ENCODE results near the gene SLC9A5.

SLC9A5 gene

DNA sequence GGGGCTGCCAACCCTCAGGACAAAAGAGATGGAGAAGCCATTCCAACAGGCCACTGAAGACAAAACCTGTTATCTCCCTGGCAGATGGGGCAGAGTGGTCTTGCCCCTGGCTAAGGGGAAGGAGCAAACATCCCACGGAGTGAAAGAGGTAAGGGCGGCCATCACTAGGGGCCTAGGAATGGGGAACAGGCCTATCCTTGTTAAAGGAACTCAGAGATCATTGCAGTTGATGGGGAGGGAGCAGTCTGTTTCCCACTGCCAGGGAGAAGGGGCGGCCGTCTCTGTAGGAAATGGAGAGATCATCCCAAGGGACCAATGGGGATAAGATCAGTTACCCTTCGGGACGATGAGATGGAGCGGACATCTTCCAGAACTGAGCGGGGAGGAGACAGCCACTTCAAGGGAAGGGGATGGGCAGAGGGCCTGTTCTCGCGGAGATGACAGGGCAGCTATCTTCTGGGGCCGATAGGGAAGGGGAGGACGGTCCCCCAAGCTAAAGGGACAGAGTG, 22.4 kb upstream of the SLC9A5 start:
- no peak overlapping the region for H3K9ac ChIP-seq (ENCODE audit: low read depth, low read length)
- H3K27me3 ChIP-seq (ENCODE audit: control insufficient read depth, insufficient read depth, low read length): no peaks in the 10 kb centered on the region
- peaks cover 36% of the 10 kb centered on the region for H3K36me3 ChIP-seq (ENCODE audit: control insufficient read depth, insufficient read depth, low read length)
- peaks cover 4% of the 10 kb centered on the region for H3K4me1 ChIP-seq (ENCODE audit: control insufficient read depth, insufficient read depth, low read length)
- H3K4me3 ChIP-seq (ENCODE audit: low read depth, low read length): peak overlapping the region; percentile 99
- H3K9me3 ChIP-seq (ENCODE audit: control insufficient read depth, insufficient read depth, low read length): no peaks in the 10 kb centered on the region

DNA sequence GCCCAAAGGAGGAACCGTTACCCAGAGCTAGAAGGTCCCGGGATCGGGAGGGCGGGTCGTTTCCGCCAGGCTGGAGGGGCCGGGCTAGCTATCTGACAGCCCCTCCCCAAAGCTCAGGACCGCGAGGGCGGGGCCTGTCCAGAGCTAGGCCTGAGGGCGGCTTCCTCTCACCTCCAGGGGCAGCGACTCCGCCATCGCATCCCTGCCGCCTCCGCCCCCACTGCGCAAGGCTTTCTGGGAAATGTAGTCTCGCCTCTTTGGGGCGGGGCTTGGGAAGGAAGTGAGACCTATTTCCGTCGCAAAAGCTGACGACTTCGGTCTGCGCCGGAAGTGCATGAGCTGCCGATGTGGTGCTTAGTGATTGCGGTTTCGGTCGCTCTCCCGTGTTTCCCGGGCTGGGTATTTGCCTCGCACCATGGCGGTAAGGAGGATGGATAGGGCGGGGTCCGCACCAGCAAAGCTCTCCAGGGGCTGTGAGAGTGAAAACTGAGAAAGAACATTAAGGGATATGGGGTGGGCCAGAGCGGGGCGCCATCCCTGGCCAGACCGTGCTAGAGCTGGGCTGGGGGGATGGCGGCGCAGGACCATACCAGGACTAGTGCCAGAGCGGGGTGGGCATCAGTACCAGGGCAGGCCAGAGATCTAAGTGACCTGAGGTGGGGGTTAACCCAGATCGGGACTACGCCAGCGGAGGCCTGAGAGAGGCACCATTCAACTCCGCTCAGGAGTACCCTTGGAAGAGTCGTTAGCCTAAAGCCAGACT, 21.8 kb upstream of the SLC9A5 start, which contains the start of gene TMEM208:
TMEM208 (plus strand) TSS at position 327 of the 763 bp plus-strand sequence; CDS start at position 416, 89 bp downstream.
- peaks cover 4% of the 10 kb centered on the region for H3K4me1 ChIP-seq (ENCODE audit: control insufficient read depth, insufficient read depth, low read length)
- peak within 1 kb of the TSS; percentile 99 for H3K4me3 ChIP-seq (ENCODE audit: low read depth, low read length)
- H3K9me3 ChIP-seq (ENCODE audit: control insufficient read depth, insufficient read depth, low read length): no peaks in the 10 kb centered on the region
- peak within 1 kb of the TSS; percentile 94 for H3K9ac ChIP-seq (ENCODE audit: low read depth, low read length)
- H3K36me3 ChIP-seq (ENCODE audit: control insufficient read depth, insufficient read depth, low read length): peaks cover 40% of the 10 kb centered on the region
- no peaks in the 10 kb centered on the region for H3K27me3 ChIP-seq (ENCODE audit: control insufficient read depth, insufficient read depth, low read length)

DNA sequence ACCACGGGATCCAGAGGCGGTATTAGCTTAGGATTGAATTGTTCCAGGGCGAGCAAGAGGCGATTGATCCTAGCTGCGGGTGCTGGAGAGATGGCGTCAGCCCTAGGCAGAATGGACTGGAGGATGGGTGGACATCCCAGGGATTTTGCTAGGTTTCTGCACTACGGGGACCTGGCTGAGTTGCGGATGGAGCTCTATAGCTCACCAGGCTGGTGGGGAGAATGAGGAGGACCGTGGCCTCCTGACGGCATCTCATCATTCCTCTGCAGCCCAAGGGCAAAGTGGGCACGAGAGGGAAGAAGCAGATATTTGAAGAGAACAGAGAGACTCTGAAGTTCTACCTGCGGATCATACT, 21.2 kb upstream of the SLC9A5 start:
- Histone ChIP-seq H3K9me3 (ENCODE audit: control insufficient read depth, insufficient read depth, low read length) (no peaks in the 10 kb centered on the region), H3K4me3 (ENCODE audit: low read depth, low read length) (peak overlapping the region; percentile 99), H3K36me3 (ENCODE audit: control insufficient read depth, insufficient read depth, low read length) (peaks cover 40% of the 10 kb centered on the region), H3K9ac (ENCODE audit: low read depth, low read length) (peak overlapping the region; percentile 94), H3K27me3 (ENCODE audit: control insufficient read depth, insufficient read depth, low read length) (no peaks in the 10 kb centered on the region), H3K4me1 (ENCODE audit: control insufficient read depth, insufficient read depth, low read length) (peaks cover 4% of the 10 kb centered on the region)

DNA sequence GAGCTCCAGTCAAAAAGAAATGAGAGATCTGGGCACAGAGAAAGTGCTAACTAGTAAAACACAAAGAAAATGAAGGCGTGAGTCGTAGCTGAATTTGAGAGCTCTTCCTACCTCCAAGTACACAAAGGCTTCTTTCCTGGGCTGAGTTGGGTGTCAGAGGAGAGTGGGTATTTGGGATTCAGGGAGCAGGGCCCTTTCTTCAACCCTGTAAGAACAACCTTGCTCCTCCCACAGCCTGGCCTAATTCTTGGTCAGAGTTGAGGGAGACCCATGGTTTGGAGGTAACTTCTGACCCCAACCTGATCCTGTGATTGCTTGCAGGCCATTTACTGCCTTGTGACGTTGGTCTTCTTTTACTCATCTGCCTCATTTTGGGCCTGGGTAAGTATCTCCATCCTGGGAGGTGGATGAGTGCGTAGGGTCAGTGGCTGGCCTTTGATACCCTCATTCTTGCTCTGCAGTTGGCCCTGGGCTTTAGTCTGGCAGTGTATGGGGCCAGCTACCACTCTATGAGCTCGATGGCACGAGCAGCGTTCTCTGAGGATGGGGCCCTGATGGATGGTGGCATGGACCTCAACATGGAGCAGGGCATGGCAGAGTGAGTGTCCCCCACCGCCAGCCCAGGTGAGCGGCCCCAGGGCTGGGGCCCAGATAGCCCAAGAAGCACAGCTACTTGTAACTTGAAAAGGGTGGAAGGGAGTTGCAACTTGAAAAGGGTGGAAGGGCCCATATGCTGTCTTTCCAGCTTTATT, 20.6 kb upstream of the SLC9A5 start:
- Histone ChIP-seq H3K9ac (ENCODE audit: low read depth, low read length) (peak overlapping the region; percentile 94), H3K4me3 (ENCODE audit: low read depth, low read length) (peak overlapping the region; percentile 99), H3K27me3 (ENCODE audit: control insufficient read depth, insufficient read depth, low read length) (no peaks in the 10 kb centered on the region), H3K36me3 (ENCODE audit: control insufficient read depth, insufficient read depth, low read length) (peaks cover 41% of the 10 kb centered on the region), H3K9me3 (ENCODE audit: control insufficient read depth, insufficient read depth, low read length) (no peaks in the 10 kb centered on the region), H3K4me1 (ENCODE audit: control insufficient read depth, insufficient read depth, low read length) (peaks cover 4% of the 10 kb centered on the region)

DNA sequence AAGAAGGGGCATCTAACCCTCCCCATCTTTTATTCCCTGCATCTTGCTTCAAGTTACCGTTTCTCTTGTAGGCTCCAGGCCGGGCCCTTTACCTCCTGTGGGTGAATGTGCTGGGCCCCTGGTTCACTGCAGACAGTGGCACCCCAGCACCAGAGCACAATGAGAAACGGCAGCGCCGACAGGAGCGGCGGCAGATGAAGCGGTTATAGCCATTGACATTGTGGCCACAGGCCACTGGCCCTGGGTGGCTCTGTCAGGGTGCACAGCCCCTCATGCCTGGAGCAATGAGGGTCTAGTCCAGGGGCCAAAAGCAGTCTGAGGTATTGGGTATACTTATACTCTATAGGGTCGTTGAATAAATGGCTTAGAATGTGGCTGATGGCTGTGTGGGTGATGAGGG, 19.9 kb upstream of the SLC9A5 start:
- Histone ChIP-seq H3K4me3 (ENCODE audit: low read depth, low read length) (no peak overlapping the region), H3K4me1 (ENCODE audit: control insufficient read depth, insufficient read depth, low read length) (peaks cover 4% of the 10 kb centered on the region), H3K36me3 (ENCODE audit: control insufficient read depth, insufficient read depth, low read length) (peaks cover 43% of the 10 kb centered on the region), H3K27me3 (ENCODE audit: control insufficient read depth, insufficient read depth, low read length) (no peaks in the 10 kb centered on the region), H3K9me3 (ENCODE audit: control insufficient read depth, insufficient read depth, low read length) (no peaks in the 10 kb centered on the region), H3K9ac (ENCODE audit: low read depth, low read length) (no peak overlapping the region)

DNA sequence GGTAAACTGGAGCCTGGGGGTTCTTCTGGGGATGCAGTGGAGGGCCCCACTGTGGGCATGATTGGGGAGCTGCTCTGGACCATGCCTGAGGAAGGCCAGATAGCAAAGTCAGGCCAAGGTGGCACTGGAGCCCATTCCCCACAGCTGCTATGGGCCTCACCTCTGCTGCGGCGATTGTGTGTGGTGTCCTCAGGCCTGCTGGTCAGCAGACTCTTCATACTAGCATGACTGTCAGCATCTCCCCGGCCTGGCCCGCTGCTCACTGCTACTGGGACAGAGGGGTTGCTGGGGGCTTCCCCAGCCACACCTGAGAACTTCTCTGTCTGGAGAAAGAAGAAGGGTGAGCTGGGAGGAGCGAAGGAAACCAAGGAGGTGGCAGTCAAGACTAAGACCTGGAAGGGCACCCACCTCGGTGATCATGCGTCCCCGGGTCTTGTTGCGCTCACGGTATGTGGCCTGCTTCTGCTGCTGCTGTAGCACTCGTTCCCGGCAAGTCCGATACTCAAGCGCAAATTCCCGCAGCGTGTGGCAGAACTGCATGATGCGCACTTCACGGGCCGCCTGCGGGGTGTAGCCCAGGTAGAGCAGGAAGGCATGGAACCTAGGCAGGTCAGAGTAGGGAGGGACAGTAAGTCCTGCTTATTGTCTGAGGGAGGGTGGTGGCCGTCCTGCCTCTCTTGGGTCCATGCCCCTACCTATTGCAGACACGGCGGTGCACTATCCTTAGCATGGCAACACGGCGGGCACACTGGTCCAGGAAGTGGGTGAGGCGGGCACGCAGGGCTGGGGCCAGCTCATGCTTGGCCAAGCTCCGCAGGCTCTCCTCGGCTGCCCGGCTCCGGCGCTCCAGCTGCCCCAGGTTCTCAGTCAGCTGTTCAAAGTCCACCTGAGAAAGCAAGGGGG, 18.6 kb upstream of the SLC9A5 start:
- H3K27me3 ChIP-seq (ENCODE audit: control insufficient read depth, insufficient read depth, low read length): no peaks in the 10 kb centered on the region
- H3K9ac ChIP-seq (ENCODE audit: low read depth, low read length): no peak overlapping the region
- H3K9me3 ChIP-seq (ENCODE audit: control insufficient read depth, insufficient read depth, low read length): no peaks in the 10 kb centered on the region
- H3K4me3 ChIP-seq (ENCODE audit: low read depth, low read length): no peak overlapping the region
- H3K36me3 ChIP-seq (ENCODE audit: control insufficient read depth, insufficient read depth, low read length): peaks cover 43% of the 10 kb centered on the region
- H3K4me1 ChIP-seq (ENCODE audit: control insufficient read depth, insufficient read depth, low read length): peaks cover 4% of the 10 kb centered on the region

GRCh38 chr16:67230809-67231660, 17.7 kb upstream of the SLC9A5 start:
- H3K27me3 ChIP-seq (ENCODE audit: control insufficient read depth, insufficient read depth, low read length): no peaks in the 10 kb centered on the region
- H3K9ac ChIP-seq (ENCODE audit: low read depth, low read length): no peak overlapping the region
- H3K36me3 ChIP-seq (ENCODE audit: control insufficient read depth, insufficient read depth, low read length): peaks cover 46% of the 10 kb centered on the region
- no peak overlapping the region for H3K4me3 ChIP-seq (ENCODE audit: low read depth, low read length)
- peaks cover 4% of the 10 kb centered on the region for H3K4me1 ChIP-seq (ENCODE audit: control insufficient read depth, insufficient read depth, low read length)
- no peaks in the 10 kb centered on the region for H3K9me3 ChIP-seq (ENCODE audit: control insufficient read depth, insufficient read depth, low read length)

GRCh38 chr16:67233596-67233995, 15.2 kb upstream of the SLC9A5 start:
- Histone ChIP-seq H3K4me1 (ENCODE audit: control insufficient read depth, insufficient read depth, low read length) (peaks cover 2% of the 10 kb centered on the region), H3K9ac (ENCODE audit: low read depth, low read length) (no peak overlapping the region), H3K27me3 (ENCODE audit: control insufficient read depth, insufficient read depth, low read length) (no peaks in the 10 kb centered on the region), H3K36me3 (ENCODE audit: control insufficient read depth, insufficient read depth, low read length) (peaks cover 46% of the 10 kb centered on the region), H3K9me3 (ENCODE audit: control insufficient read depth, insufficient read depth, low read length) (no peaks in the 10 kb centered on the region), H3K4me3 (ENCODE audit: low read depth, low read length) (no peak overlapping the region)

DNA sequence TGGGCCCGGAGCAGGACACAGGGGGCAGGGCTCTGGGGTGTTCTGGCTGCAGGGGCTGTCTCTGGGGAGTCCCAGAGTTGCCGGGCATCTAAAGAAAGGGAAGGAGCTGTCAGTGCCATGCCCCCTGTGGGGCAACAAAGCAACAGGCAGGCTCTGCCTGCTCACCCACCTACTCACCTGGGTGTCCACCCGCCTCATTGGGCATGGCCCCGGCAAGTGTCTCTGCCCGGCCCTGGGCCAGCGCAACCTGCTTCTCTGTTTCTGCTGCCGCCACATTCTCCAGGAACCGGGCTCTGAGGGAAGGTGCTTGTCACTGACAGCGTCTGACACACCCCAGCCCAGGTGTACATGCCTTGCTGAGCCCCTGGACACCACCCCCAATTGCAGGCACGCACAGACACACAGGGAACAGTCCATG, 14.6 kb upstream of the SLC9A5 start:
- Histone ChIP-seq H3K4me3 (ENCODE audit: low read depth, low read length) (no peak overlapping the region), H3K4me1 (ENCODE audit: control insufficient read depth, insufficient read depth, low read length) (peaks cover 2% of the 10 kb centered on the region), H3K27me3 (ENCODE audit: control insufficient read depth, insufficient read depth, low read length) (no peaks in the 10 kb centered on the region), H3K36me3 (ENCODE audit: control insufficient read depth, insufficient read depth, low read length) (peaks cover 40% of the 10 kb centered on the region), H3K9ac (ENCODE audit: low read depth, low read length) (no peak overlapping the region), H3K9me3 (ENCODE audit: control insufficient read depth, insufficient read depth, low read length) (no peaks in the 10 kb centered on the region)

GRCh38 chr16:67235816-67236562, 12.8 kb upstream of the SLC9A5 start:
- Histone ChIP-seq H3K4me1 (ENCODE audit: control insufficient read depth, insufficient read depth, low read length) (peaks cover 2% of the 10 kb centered on the region), H3K9me3 (ENCODE audit: control insufficient read depth, insufficient read depth, low read length) (no peaks in the 10 kb centered on the region), H3K4me3 (ENCODE audit: low read depth, low read length) (peak overlapping the region; percentile 16), H3K9ac (ENCODE audit: low read depth, low read length) (no peak overlapping the region), H3K27me3 (ENCODE audit: control insufficient read depth, insufficient read depth, low read length) (no peaks in the 10 kb centered on the region), H3K36me3 (ENCODE audit: control insufficient read depth, insufficient read depth, low read length) (peaks cover 28% of the 10 kb centered on the region)

All from iPS-15b (cell line).